ENCODE results near the gene METTL13. TPM values are rescaled to one million over a fixed set of nuclear protein-coding genes. Genes with fewer than 3 reads are reported as not detected.

Gene METTL13
- total and polyA plus RNA-seq, 9 of the 15 experiments (the other 6 are each of a cell fraction or from before 2014, with no cell fraction given): 18.9 to 78.9 (median 54.9) TPM

DNA sequence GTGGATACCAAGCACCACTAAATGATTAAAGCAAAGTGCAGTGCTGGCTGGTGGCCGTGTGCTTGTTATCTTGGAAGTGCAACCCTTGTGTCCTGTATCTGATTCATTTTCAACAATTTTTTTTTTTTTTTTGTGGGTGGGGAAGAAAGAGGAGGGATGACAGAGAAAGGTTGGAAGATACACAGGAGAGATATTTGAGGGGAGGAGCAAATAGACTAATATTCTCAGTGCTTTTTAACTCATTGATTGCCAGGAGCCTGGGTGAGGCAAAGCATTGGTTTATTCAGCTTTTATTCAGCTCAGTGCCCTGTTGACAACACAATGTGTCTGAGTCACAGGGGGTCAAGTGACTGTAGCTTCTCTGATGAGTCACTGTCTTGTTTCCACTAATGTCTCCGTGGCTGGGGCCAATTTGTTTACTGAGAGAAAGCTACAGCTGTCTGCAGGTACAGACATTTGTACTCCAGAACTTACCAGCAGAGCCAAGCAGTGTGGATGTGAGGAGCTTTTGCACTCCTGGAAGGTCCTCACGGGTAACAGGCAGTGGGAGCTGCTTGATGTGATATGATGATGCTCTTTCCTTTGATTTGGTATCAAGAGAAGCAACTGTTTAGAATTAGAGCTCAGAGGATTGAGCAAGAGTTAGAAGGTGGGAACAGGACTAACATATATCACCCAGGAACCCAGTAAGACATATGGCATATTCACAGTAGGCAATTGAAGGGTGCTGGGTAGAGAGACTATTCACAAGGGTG is 36.2 kb downstream of the METTL13 start:
- no peaks in the 10 kb centered on the region for H4K20me1 ChIP-seq (replicated peaks; ENCODE audit: control insufficient read depth, insufficient read depth, low read length)
- no peaks in the 10 kb centered on the region for H3K79me2 ChIP-seq (ENCODE audit: control insufficient read depth, insufficient read depth, low read length)
- no TSS peak for BruUV-seq (replicated peaks)
- H3K36me3 ChIP-seq (ENCODE audit: control insufficient read depth, insufficient read depth, low read length): no peaks in the 10 kb centered on the region
- ChIA-PET POLR2A (interaction anchor here (0.6 to 1.3 kb wide), 5 partner anchors 19 to 240 kb away, joined by 3 to 4 read pairs (median 3); partner anchors contain the start of gene METTL13), CTCF (ENCODE audit: low intra/inter-chr PET ratio) (no interaction called here)
- H3K4me2 ChIP-seq (ENCODE audit: insufficient read depth, low read length): peak overlapping the region; percentile 2; the same call in 1 of the 2 replicates
- ATAC-seq (peak; percentile 72), FAIRE-seq (peak; percentile 85), DNase-seq (ENCODE audit: extremely low read depth in 1 of 4, low spot score in 3 of 4) (peak in 2 of 4 experiments; percentile 31 to 50)
- no peaks in the 10 kb centered on the region for H3K9me1 ChIP-seq (ENCODE audit: control insufficient read depth, insufficient read depth, low read length)
- intact Hi-C loops (cut with micrococcal nuclease) (no loop called here), in situ Hi-C loops (cut with MboI) (no loop called here)
- H2AFZ ChIP-seq (ENCODE audit: low read depth, low read length): no peak overlapping the region; the same call in 1 of the 2 replicates
- peaks cover 0 to 7% of the 10 kb centered on the region in 2 experiments; a peak in 2 of 5 replicates for H3K4me1 ChIP-seq (replicated peaks in 1 of 2; ENCODE audit: control insufficient read depth in 2 of 2, insufficient read depth in 2 of 2, low read length in 2 of 2)
- no peak overlapping the region for H3K27ac ChIP-seq (ENCODE audit: extremely low read depth, low read depth, low read length)
- WGBS (ENCODE audit: insufficient coverage, low coverage, missing lambda C conversion rate): 0% methylated on average over 3 of the region's 3 CpGs
- H3K27me3 ChIP-seq (ENCODE audit: control insufficient read depth in 2 of 2, insufficient read depth in 2 of 2, low read length in 2 of 2): no peaks in the 10 kb centered on the region
- H3K4me3 ChIP-seq: no peak overlapping the region
- H3K9ac ChIP-seq (ENCODE audit: insufficient read depth in 1 of 2, low read depth in 2 of 2, low read length in 2 of 2): no peak overlapping the region
- H3K9me3 ChIP-seq (replicated peaks; ENCODE audit: control insufficient read depth, insufficient read depth, low read depth, low read length): no peaks in the 10 kb centered on the region
- TF ChIP-seq CC2D1A (IDR thresholded peaks at IDR 0.05) (no peak), C11orf30 (IDR thresholded peaks at IDR 0.05; ENCODE audit: low read depth) (peak; percentile 4; the same call in 1 of the 2 replicates), DPF2 (IDR thresholded peaks at IDR 0.05) (peak; percentile 65; the same call in 1 of the 2 replicates), CEBPG (CRISPR knock-in tag; IDR thresholded peaks at IDR 0.05) (no peak), CEBPG (tag; conservative IDR thresholded peaks at IDR 0.05 in 1 of 2, IDR thresholded peaks at IDR 0.05 in 1 of 2) (peak; percentile 69), TAL1 (IDR thresholded peaks at IDR 0.05) (peak; percentile 24; the same call in 1 of the 2 replicates), NFXL1 (CRISPR knock-in tag; IDR thresholded peaks at IDR 0.05) (no peak), FOS (IDR thresholded peaks at IDR 0.05; ENCODE audit: extremely low read depth, insufficient read length) (peak; percentile 59), L3MBTL2 (IDR thresholded peaks at IDR 0.05) (no peak), RHOXF2B (CRISPR knock-in tag; conservative IDR thresholded peaks at IDR 0.05) (no peak), JUNB (CRISPR knock-in tag; conservative IDR thresholded peaks at IDR 0.05) (peak; percentile 38; the same call in 1 of the 2 replicates)
- TF ChIP-seq, protein P1, sequence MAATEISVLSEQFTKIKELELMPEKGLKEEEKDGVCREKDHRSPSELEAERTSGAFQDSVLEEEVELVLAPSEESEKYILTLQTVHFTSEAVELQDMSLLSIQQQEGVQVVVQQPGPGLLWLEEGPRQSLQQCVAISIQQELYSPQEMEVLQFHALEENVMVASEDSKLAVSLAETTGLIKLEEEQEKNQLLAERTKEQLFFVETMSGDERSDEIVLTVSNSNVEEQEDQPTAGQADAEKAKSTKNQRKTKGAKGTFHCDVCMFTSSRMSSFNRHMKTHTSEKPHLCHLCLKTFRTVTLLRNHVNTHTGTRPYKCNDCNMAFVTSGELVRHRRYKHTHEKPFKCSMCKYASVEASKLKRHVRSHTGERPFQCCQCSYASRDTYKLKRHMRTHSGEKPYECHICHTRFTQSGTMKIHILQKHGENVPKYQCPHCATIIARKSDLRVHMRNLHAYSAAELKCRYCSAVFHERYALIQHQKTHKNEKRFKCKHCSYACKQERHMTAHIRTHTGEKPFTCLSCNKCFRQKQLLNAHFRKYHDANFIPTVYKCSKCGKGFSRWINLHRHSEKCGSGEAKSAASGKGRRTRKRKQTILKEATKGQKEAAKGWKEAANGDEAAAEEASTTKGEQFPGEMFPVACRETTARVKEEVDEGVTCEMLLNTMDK (IDR thresholded peaks at IDR 0.05; ENCODE audit: borderline replicate concordance, insufficient read depth, low read depth, low read length, poor library complexity, severe bottlenecking): no peak
- TF ChIP-seq, protein P2, sequence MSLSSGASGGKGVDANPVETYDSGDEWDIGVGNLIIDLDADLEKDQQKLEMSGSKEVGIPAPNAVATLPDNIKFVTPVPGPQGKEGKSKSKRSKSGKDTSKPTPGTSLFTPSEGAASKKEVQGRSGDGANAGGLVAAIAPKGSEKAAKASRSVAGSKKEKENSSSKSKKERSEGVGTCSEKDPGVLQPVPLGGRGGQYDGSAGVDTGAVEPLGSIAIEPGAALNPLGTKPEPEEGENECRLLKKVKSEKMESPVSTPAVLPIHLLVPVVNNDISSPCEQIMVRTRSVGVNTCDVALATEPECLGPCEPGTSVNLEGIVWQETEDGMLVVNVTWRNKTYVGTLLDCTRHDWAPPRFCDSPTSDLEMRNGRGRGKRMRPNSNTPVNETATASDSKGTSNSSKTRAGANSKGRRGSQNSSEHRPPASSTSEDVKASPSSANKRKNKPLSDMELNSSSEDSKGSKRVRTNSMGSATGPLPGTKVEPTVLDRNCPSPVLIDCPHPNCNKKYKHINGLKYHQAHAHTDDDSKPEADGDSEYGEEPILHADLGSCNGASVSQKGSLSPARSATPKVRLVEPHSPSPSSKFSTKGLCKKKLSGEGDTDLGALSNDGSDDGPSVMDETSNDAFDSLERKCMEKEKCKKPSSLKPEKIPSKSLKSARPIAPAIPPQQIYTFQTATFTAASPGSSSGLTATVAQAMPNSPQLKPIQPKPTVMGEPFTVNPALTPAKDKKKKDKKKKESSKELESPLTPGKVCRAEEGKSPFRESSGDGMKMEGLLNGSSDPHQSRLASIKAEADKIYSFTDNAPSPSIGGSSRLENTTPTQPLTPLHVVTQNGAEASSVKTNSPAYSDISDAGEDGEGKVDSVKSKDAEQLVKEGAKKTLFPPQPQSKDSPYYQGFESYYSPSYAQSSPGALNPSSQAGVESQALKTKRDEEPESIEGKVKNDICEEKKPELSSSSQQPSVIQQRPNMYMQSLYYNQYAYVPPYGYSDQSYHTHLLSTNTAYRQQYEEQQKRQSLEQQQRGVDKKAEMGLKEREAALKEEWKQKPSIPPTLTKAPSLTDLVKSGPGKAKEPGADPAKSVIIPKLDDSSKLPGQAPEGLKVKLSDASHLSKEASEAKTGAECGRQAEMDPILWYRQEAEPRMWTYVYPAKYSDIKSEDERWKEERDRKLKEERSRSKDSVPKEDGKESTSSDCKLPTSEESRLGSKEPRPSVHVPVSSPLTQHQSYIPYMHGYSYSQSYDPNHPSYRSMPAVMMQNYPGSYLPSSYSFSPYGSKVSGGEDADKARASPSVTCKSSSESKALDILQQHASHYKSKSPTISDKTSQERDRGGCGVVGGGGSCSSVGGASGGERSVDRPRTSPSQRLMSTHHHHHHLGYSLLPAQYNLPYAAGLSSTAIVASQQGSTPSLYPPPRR (CRISPR knock-in tag; IDR thresholded peaks at IDR 0.05; ENCODE audit: borderline replicate concordance): no peak
- TF ChIP-seq, protein P3, sequence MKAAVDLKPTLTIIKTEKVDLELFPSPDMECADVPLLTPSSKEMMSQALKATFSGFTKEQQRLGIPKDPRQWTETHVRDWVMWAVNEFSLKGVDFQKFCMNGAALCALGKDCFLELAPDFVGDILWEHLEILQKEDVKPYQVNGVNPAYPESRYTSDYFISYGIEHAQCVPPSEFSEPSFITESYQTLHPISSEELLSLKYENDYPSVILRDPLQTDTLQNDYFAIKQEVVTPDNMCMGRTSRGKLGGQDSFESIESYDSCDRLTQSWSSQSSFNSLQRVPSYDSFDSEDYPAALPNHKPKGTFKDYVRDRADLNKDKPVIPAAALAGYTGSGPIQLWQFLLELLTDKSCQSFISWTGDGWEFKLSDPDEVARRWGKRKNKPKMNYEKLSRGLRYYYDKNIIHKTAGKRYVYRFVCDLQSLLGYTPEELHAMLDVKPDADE (conservative IDR thresholded peaks at IDR 0.05; ENCODE audit: control insufficient read depth, low read depth, low read length): no peak
